DMS153 (cell line): ENCODE data around the gene NGF.
A peak's percentile ranks its signal among the peaks of the same experiment; 100 is the strongest.

ENCODE experiments used
- DNase-seq: peaks from one replicate; lab custom pipeline; 2025; lab: John Stamatoyannopoulos, UW

Gene NGF

DNA sequence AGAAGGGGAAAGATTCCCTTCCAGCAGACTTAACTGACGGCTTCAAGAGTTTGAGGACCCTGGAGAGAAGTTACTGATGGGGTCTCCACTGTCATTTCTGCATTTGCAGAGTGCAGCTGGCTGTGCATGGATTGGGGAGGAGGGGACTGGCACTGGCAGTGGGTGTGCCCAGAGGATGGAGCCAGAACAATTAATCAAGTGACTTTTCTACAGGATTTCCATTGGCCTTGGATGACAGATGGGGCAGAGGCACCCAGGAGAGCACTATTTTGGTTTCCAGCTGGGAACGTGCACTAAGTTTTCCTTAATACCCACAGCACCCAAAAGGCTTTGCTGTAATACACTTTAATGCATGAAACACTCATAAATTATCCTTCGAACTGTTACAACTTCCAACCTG is 1.3 kb downstream of the NGF start:
- no peak for DNase-seq

DNA sequence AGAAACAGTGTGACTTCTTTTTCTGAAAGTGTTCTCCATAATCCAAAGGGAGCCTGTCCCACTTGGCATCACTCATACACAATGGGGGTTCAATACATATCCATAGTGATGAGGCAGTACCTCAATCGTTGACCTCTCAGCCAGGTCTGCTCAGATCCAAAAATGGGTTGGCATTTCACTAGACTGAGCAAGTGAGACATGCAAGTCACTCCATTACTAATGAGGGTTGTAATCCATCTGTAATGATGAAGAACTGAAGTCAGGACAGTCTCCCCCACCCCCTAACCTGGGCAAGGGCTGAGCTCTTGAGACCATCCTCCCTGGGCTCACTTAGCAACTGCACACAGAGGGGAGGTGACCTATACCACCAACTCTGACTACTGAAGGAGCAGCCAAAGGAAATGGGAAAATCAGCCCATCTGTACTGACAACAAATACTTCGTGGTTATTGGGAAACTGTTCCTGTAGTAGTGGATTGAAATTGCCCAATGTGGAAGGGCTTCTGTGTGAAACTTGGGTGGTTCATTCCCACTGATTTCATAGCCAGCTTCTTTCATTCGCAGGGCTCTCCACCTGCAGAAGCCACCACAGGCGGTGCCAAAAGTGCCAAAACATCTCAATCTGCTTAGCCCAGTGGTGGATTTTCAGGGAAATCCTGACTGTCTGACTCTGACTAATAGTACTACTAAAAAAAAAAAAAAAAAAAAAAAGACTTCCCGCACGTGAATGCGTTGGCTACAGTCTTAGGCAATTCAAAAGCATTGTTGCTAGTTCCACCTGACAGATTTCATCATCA is 5.0 kb downstream of the NGF start:
- no peak for DNase-seq

DNA sequence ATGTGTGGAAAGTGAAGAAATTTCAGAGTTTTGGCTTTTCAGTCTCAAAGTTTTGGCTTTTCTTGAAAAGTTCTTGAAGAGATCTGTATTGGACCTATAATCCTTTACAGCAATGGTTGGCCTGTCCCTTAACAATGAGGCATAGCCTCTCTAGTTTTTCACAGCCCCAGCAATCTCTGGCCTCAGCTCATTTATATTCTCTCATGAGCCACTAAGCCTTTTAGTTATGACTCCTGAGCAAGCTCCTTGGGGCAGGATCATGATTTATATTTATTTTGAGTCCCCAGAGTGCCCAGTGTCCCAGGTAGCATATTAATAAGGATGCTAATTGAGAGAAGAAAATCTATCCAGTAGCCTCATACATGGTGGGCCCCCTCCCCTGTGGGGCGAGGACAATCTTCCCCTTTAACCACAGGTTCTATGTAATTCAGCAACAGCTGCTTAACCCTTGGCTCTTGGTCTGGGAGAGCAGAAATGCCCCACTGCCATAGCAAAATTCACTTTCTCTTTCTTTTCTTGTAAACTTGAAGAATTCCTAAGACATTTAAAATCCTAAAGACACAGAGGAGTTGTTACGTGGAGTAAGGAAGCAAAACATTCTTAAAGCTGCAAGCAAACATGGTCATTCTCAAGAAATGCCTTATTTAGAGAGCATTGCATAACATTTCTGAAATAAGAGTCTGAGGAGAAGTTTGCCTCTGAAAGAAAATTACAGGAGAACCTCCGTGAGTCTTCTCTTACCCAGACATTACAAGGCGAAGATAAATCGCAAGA is 6.3 kb downstream of the NGF start:
- no peak for DNase-seq

DNA sequence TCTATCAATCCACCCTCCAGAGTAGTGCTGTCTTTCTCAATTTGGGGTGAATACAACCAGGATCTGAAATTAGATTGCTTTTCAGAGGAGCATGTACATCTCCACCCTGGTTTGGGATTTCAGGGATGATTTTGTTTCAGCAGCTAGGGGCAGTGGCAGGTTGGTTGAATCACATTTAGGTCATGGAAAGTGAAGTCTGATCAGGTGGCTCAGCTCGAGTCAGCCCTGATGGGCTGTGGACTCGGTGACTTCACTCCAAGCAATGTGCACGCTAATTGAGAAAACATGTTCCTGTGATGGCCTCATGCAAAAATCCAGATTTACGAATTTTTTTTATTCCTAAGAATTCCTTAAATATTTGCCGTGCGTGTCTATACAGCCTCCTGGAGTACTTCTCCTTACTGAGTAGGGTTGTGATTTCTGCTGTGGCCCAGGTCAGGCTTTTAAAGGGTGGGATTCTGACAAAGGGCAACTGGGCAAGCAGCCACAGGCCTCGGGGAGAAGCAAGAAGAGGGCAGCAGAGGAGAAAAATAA is 7.5 kb downstream of the NGF start:
- no peak for DNase-seq

DNA sequence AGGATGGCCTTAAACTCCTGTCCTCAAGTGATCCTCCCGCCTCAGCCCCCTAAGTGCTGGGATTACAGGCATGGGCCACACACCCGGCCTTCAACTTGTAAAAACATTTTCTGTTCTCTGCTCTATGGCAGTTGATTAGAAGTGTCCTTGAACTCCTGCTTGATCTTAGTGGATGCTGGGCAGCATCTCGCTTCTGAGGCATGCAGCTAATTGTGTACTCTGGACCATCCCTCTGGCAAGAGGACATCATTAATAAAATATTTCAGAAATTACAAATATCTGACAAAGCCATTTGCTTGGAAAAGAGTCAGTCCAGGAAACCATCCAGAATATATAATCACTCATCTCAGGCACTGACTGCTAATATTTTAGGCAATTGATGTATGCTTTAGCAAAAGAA is 8.1 kb downstream of the NGF start:
- no peak for DNase-seq

DNA sequence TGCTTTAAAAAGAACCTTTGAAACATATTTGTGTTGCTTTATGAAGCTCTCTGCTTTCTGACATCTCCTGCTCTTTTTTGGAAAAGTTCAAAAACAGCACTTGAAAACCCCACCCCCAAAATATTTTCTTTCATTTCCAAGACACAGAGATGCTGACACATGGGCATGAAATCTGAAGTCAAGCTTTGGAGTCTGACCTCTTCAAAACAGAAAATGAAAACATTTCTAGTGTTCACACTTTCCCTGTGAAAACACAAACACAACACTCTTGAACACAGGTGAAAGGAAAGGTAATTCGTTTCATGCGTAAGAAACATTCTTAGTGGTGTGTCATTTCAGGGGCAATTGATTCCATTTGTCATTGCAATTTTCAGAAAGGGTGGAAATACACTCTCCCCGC is 10.8 kb downstream of the NGF start:
- no peak for DNase-seq

DNA sequence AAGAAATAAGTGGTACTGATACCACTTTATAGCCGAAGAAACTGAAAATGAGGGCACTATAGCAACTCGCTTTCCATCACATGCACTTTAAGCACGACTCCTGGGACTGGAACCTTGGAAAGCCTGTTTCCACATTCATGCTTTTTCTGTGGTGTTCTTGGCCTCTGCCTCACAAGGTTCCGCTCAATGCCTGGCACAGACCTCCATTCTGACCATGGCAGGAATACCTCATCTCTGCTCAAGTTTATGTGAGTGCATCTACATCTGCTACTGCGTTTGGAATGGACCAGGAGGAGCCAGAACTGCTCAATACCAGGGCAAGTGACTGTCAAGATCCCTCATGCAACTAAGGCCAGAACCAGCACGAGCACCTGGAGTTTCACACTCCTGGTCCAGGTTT is 11.6 kb downstream of the NGF start:
- DNase-seq = no peak

DNA sequence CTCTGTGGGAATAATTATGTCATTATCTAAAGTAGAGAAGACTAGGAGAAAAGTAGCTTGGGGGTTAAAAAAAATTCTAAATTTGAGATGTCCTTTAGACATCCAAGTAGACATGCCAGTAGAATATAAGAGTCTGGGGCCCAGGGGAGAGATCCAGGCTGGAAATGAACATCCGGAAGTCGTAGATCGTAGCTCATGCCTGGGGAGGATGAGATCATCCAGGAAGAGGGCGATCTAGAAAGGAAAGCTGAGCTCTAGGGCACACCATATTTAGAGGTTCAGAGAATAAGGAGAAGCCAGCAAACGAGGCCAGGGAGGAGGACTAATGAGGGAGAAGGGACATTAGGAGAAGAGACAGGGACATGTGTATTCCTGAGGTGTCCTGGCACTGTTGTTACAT is 12.2 kb downstream of the NGF start:
- DNase-seq = no peak

DNA sequence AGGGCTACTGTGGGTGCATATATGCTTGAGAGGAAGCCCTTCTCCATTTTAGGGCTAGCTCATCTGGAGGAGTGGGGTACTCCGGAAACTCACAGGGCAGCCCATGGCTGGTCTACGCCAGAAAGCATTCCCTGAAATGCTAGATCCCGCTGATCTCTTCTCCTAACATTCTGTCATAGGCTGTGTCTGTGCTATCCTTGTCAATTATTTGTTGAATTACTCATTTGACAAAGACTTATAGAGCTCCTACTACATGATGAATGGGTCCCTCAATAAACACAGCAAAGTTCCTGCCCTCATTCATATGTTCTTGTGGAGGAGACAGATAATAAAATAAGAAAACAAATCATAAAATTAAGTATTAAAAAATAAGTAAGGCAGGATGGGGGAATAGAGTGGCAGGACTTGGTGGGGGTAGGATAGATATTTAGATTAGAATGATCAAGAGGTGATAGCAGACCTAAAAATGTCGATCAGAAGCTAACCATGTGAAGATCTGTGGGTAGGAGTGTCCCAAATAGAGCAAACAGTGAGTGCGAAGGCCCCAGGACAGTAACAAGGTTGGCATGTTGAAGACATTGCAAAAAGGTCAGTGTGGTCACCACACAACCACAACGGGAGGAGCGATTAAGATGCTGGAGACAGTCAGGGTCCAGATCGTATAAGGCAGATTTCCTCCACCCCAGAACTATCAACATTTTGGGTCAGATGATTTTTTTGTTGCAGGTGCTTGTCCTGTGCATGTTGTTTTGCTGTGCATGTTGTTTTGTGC is 13.2 kb downstream of the NGF start:
- no peak for DNase-seq

DNA sequence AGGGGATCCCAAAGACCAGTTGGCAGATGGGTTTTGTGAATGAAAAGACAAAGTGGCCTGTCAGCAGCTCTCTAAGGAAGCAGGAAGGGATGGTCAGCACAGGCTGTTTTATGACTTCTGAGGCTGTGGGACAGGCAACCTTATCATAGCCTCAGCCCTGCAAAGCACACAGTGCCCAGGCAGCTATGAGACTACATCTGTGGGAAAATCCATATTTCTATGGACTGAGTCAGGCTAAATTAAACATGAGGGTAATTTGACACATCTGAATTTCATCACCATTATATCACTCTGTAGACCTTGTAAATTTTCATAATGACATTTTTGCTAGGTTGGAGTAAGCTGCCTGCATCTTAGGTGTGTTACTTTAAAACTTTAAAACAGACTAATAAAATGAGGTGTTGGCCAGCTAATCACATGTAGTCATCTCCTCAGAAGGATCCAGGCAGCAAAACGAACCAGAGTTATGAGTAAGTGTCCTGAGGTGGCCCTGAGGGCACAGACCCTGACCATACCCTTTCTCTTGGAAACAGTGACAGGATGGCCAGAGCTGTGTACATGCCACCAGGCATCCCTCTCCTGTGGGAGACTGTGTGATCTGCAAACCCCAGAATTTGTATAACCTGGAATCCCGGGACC is 14.6 kb downstream of the NGF start:
- DNase-seq = no peak

DNA sequence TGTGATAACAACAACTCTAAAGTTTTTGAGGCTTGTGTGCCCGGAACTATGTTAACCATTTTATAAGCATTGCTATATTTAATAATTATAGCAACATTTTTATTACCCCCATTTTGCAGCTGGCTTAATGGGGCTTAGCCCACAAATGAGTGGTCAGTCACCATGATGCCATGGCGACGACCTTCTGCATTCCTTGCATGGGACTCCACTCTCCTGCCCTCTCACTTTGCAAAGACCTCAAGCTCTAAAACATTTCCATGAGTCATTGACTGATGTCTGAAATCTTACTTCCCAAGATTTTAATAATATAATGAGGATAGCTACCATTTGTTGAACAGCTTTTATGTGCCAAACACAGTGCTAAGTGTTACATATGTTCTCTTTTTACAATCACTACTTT is 15.4 kb downstream of the NGF start:
- DNase-seq = no peak

DNA sequence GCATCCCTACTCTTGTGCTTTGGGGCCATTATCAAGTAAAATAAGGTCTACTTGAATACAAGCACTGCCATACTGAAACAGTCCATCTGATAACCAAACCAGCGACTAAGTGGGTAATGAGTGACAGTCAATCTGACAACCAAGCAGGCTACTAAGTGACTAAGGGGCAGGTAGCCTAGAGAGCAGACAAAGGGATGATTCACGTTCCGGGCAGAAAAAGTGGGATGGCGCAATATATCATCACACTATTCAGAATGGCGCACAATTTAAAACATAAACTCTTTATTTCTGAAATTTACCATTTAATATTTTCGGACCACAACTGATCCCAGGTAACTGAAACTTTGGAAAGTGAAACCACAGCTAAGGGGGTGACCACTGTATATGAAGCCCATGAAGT is 17.7 kb downstream of the NGF start:
- DNase-seq = no peak

DNA sequence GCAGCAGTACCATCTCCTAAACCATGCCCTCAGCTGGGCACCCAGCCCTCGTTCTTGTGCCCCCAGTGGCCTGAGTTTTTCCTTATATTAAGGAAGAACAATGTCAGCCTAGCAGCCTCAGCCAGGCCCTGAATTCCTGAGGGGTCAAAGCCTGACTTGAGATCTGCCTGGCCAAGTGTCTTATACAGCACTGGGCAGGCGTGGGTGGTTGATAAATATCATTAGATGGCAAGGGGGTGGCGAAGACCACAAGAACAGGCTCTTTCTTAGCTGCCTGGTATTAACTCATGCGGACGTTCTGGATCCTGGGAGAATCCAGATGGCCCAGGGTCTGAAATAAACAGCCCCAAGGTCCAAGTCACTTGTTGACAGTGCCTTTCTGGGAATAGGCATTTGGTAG is 18.3 kb downstream of the NGF start:
- no peak for DNase-seq

DNA sequence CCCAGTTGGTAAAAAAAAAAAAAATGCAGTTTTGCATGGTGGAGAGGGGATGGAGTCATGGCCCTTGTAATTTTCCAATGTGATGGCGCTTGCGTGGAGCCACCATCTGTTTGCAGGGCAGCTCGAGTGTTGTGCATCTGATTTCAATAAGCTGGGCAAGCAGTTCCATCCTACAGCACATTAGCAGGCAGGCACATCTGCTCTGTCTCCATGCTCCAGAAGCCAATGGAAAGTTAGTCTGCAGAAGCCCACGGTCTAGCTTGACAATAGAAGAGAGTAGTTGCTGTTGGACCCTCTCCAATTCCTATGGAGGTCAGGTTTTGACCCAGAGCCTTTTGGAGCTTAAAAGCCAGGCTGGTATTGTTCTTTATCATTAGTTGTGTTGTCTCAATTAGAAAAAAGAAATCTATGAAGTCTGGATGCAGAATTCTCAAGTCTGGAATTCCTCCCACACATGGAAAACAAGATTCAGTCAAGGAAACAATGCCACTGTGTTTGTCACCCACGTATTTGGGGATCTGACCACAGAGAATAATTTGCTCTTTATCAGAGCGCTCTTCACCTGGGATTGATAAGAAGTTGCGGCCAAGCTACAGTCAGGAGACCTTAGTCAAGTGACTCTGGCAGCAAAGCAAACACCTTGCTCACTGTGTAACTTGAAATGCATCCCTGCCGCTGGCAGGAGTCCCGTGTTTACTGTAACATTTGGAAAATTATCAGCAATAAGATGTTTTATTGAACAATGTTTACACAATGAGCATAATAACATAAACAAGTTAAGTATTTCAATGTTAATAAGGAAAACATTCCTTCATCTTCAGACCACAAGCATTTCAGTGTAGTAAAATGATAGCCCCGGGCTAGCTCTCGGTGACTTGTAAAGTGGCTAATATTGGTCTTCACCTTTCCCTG is 20.7 kb downstream of the NGF start:
- DNase-seq = peak; percentile 67

DNA sequence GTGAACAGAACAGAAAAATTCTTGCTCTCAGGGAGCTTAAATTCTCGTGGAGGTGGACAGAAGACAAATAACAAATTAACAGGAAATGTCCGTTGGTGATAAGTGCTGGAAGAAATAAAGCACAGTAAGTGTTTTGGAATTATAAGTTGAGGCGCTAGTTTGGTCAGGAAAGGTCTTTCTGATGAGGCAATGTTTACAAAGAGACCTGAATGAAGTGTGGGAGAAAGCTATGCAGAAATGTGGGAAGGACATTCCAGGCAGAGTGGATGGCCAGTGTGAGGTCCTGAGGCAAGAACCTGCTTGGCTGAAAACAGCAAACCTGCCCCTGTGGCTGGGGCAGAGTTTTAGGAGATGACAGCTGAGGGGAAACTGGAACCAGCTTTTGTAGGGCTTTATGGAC is 23.3 kb downstream of the NGF start:
- no peak for DNase-seq

DNA sequence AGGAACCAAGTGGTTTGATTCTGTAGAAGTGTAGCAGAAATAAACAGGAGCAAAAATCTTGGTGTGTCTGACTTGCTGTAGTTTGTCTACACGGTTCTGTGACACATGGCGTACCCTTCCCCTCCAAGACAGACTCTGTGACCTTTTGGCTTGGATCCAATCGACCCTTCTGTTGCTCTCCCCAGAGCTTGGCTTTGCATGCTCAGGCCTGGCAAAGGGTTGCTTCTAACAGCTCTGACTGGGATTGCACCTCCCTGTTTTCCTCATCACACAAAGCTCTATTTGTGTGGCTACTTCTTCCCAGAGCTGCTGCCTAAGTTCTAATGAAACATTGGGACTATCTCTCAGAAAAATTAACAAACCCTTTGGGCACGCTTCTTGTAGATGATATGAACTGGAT is 24.0 kb downstream of the NGF start:
- no peak for DNase-seq

DNA sequence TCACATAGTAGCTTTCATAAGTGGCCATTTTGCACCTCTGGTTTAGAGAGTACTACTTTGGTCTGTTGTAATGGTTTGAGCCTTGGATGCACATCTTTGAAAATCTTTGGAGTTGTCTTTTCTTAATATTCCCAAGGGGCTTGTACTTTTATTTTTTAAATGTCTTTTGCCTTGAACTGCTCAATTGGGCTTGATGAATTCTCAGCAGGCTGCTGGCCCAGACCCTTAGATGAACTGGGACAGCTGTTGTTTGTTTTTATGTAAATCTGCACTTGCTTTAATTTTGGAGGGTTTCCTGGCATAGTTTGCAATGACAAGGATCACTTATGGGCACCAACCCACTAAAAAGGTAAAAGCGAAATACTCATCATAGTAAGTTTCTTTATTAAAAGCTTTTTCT is 24.9 kb downstream of the NGF start:
- DNase-seq = no peak

DNA sequence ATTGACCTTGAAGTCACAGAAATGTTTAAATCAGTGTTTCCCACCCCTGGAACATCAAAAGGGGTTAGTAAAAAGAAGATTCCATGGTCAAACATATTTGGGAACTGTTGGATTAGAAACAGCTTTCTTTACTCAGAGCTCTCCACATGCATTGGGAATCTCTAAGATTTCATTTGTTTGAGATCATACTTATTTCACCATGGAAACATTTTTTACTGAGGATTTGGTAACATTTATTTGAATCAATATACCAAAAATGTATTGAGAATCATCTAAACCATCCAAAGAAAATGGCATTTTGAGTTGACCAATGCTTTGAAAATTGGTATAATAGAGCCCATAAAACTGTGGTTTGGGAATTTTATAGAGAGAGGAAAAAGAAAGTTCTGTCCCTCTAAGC is 25.3 kb downstream of the NGF start:
- no peak for DNase-seq

DNA sequence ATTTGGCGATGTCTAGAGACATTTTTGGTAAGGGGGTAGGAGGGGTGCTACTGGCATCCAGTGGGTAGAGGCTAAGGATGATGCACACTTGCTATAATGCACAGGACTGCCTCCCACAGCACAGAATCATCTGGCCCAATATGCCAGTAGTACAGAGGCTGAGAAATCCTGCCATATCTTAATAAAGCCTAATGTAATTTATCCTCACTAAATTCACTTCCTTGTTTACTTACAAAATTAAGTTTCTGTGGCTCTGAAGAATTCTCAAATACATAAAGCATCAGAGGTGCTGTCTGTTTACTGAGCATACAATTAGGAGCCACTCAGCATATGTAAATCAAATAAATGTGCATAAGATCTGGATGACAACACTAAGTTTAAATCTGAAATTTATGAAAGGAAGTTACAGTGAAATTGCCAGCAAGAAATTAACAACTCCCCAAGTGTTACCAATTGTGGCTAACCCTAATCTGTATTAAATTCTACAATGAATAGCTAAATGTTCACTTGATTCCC is 26.5 kb downstream of the NGF start:
- no peak for DNase-seq

DNA sequence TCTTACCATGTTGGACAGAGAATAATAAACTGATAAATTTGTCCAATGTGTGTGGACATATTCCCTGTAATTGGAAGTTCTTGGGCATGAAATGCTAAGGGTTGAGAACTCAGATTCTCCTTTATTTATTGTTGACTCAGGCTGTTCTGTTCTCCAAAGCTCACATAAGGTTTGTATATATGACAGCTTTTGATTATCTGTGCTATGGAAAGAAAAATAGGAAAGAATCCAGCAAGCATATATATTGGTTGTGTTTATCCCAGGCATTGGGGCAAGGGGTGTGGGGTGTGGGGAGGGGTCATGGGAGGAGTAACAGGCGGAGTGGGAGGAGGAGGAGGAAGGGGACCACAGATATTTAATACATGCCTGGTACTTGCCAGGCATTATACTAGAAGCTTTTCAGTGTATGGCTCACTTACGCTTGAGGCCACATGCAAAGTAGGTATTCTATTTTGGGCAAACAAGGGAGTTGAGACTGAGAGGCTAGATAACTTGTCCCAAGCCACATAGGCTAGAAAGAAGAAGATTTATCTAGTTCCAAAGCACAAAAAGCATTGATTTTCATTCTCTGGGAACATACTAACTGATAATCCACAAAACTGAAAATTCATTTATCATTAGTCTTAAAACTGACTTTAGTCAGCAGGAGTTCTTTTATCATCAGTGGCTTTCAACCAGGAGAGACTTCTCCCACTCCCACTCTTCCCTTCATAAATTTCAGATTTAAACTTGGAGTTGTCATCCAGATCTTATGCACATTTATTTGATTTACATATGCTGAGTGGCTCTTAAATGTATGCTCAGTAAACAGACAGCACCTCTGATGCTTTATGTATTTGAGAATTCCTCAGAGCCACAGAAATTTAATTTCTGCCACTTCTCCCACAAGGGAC is 27.2 kb downstream of the NGF start:
- no peak for DNase-seq
